GM23338 (cell line): ENCODE data around the gene RTP4. TPM values are rescaled to one million over a fixed set of nuclear protein-coding genes. Genes with fewer than 3 reads are reported as not detected.

Source experiments
- ATAC-seq: fragments of 200-7000 bp; cut with Tn5 transposase; 3 replicates; pipeline ENCODE4 v1.9.1; 2020
- DNase-seq: peaks from one replicate; pipeline ENCODE4 v3.0.0-alpha.2; 2015; ENCODE audit warnings: low spot score
- H2AFZ ChIP-seq: fragments of 200-600 bp; sonication (generic); 2 replicates; pipeline ENCODE4 v1.8.0; 2016; ENCODE audit warnings: antibody characterized with exemption, mild to moderate bottlenecking, moderate library complexity
- H3F3A ChIP-seq: fragments of 200-600 bp; sonication (generic); replicated peaks from 2 replicates; pipeline ENCODE4 v1.8.0; 2017; ENCODE audit warnings: antibody characterized with exemption, mixed run types, low read depth
- H3K27ac ChIP-seq: fragments of 200-600 bp; sonication (generic); 2 replicates; pipeline ENCODE4 v1.6.1; 2016; ENCODE audit warnings: low read depth
- H3K27me3 ChIP-seq: fragments of 200-600 bp; sonication (generic); 2 replicates; pipeline ENCODE4 v1.8.0; 2016; ENCODE audit warnings: mild to moderate bottlenecking, mixed run types, moderate library complexity; ENCODE audit not compliant: insufficient read depth
- H3K36me3 ChIP-seq: fragments of 200-600 bp; sonication (generic); 2 replicates; pipeline ENCODE4 v1.8.0; 2016; ENCODE audit warnings: mild to moderate bottlenecking; ENCODE audit not compliant: insufficient read depth
- H3K4me1 ChIP-seq: fragments of 200-600 bp; sonication (generic); 2 replicates; pipeline ENCODE4 v1.8.0; 2016; ENCODE audit warnings: mild to moderate bottlenecking, moderate library complexity; ENCODE audit not compliant: insufficient read depth
- H3K4me2 ChIP-seq: fragments of 200-600 bp; sonication (generic); 2 replicates; pipeline ENCODE4 v1.7.1; 2017; ENCODE audit warnings: mixed run types
- H3K4me3 ChIP-seq: fragments of 200-600 bp; sonication (generic); 2 replicates; pipeline ENCODE4 v1.6.1; 2016; ENCODE audit warnings: mixed run types
- H3K79me2 ChIP-seq: fragments of 200-600 bp; sonication (generic); replicated peaks from 2 replicates; pipeline ENCODE4 v1.8.0; 2017; ENCODE audit warnings: mild to moderate bottlenecking; ENCODE audit not compliant: insufficient read depth
- H3K9me2 ChIP-seq: fragments of 200-600 bp; sonication (generic); 2 replicates; pipeline ENCODE4 v1.8.0; 2017; ENCODE audit not compliant: insufficient read depth
- H4K20me1 ChIP-seq: fragments of 200-600 bp; sonication (generic); replicated peaks from 2 replicates; pipeline ENCODE4 v1.8.0; 2017; ENCODE audit warnings: mild to moderate bottlenecking; ENCODE audit not compliant: insufficient read depth
- H3K27ac Mint-ChIP-seq: 2 replicates; pipeline ENCODE4 v1.8.0; 2020; ENCODE audit warnings: inconsistent platforms, mild to moderate bottlenecking, moderate library complexity, mixed read lengths
- H3K27me3 Mint-ChIP-seq: 3 replicates; pipeline ENCODE4 v1.8.0; 2022; ENCODE audit warnings: low read depth, mild to moderate bottlenecking, moderate library complexity, mixed read lengths, inconsistent platforms; ENCODE audit not compliant: insufficient read depth, poor library complexity
- H3K36me3 Mint-ChIP-seq: 3 replicates; pipeline ENCODE4 v1.8.0; 2021; ENCODE audit warnings: low read depth, mild to moderate bottlenecking, inconsistent platforms, moderate library complexity, mixed read lengths
- H3K4me1 Mint-ChIP-seq: 3 replicates; pipeline ENCODE4 v1.8.0; 2020; ENCODE audit warnings: mild to moderate bottlenecking, inconsistent platforms, mixed read lengths
- H3K4me3 Mint-ChIP-seq: 3 replicates; pipeline ENCODE4 v1.8.0; 2021; ENCODE audit warnings: moderate library complexity, mild to moderate bottlenecking, inconsistent platforms, mixed read lengths
- H3K9me3 Mint-ChIP-seq: 3 replicates; pipeline ENCODE4 v1.8.0; 2020; ENCODE audit warnings: moderate library complexity, mild to moderate bottlenecking, inconsistent platforms, mixed read lengths
- CREB1 ChIP-seq: fragments of 250-450 bp; sonication (Bioruptor Pico); IDR thresholded peaks from 2 replicates; pipeline ENCODE4 v1.5.0; 2020; ENCODE audit warnings: low read depth, mild to moderate bottlenecking, moderate library complexity
- CTCF ChIP-seq, 2 experiments: fragments of 200-600 bp in 1 of 2; sonication (generic) in 1 of 2; conservative IDR thresholded peaks; 2 replicates each; pipeline versions ENCODE4 v1.5.1 to v1.6.1; 2016 to 2017; ENCODE audit warnings: antibody characterized with exemption in 2 of 2, low read depth in 2 of 2, mild to moderate bottlenecking in 2 of 2, moderate library complexity in 1 of 2
- ETS1 ChIP-seq: IDR thresholded peaks from 2 replicates; pipeline ENCODE4 v1.6.1; 2016; ENCODE audit warnings: antibody characterized with exemption
- EZH2 ChIP-seq: fragments of 200-600 bp; sonication (generic); IDR thresholded peaks from one replicate; pipeline ENCODE4 v1.8.0; 2017; ENCODE audit warnings: antibody characterized with exemption, mild to moderate bottlenecking, low read depth; ENCODE audit not compliant: unreplicated experiment
- EZH2phosphoT487 ChIP-seq: fragments of 200-600 bp; sonication (generic); IDR thresholded peaks from one replicate; pipeline ENCODE4 v1.8.1; 2018; ENCODE audit warnings: antibody characterized with exemption; ENCODE audit not compliant: unreplicated experiment
- JUNB ChIP-seq: IDR thresholded peaks from one replicate; pipeline ENCODE4 v1.6.1; 2016; ENCODE audit warnings: antibody characterized with exemption; ENCODE audit not compliant: unreplicated experiment
- NANOG ChIP-seq: IDR thresholded peaks from 2 replicates; pipeline ENCODE4 v1.6.1; 2016; ENCODE audit warnings: antibody characterized with exemption, borderline replicate concordance
- POLR2AphosphoS5 ChIP-seq: IDR thresholded peaks from 2 replicates; pipeline ENCODE4 v1.6.1; 2016; ENCODE audit warnings: antibody characterized with exemption, low read depth
- REST ChIP-seq: IDR thresholded peaks from one replicate; pipeline ENCODE4 v1.6.1; 2018; ENCODE audit warnings: antibody characterized with exemption; ENCODE audit not compliant: unreplicated experiment
- STAT1 ChIP-seq: IDR thresholded peaks from one replicate; pipeline ENCODE4 v1.6.1; 2016; ENCODE audit warnings: antibody characterized with exemption; ENCODE audit not compliant: unreplicated experiment
- ZNF114 ChIP-seq: fragments of 250-450 bp; sonication (Bioruptor Pico); IDR thresholded peaks from 2 replicates; pipeline ENCODE4 v1.5.0; 2020; ENCODE audit warnings: mild to moderate bottlenecking, moderate library complexity
- ZNF331 ChIP-seq: fragments of 250-450 bp; sonication (Bioruptor Pico); IDR thresholded peaks from 2 replicates; pipeline ENCODE4 v1.5.0; 2020; ENCODE audit warnings: low read depth, mild to moderate bottlenecking, moderate library complexity
- polyA plus RNA-seq: library from polyadenylated mRNA; unstranded; fragments of >200 nt; fragmentation: Nextera tagmentation; extraction: Ambion mirVana; gene quantifications from 2 replicates; pipeline ENCODE4 v1.2.1, GENCODE V29; 2016
- total RNA-seq: library from RNA; depleted of rRNA; stranded (reverse); fragments of >200 nt; shearing (Covaris generic); gene quantifications from 2 replicates; pipeline ENCODE4 v1.2.3, GENCODE V29; 2014

RTP4 gene
- total and polyA plus RNA-seq, 2 experiments from 2014 or later = not detected

- TF ChIP-seq CTCF (conservative IDR thresholded peaks at IDR 0.05; ENCODE audit: low read depth in 2 of 2) (no peak), REST (no peak), EZH2 (no peak), CREB1 (CRISPR knock-in tag) (no peak), ZNF331 (CRISPR knock-in tag) (no peak)
Observed at GRCh38 chr3:187334904-187335303, 33.3 kb upstream of the RTP4 start (continued).

- Histone ChIP-seq H3K4me2 (no peak overlapping the region), H3K4me1 (peaks cover 4% of the 10 kb centered on the region; the same call in 1 of the 2 replicates), H3F3A (no peaks in the 10 kb centered on the region), H3K4me3 (no peak overlapping the region), H3K9me2 (peaks cover 6% of the 10 kb centered on the region; the same call in 1 of the 2 replicates), H3K79me2 (no peaks in the 10 kb centered on the region), H2AFZ (no peak overlapping the region), H3K36me3 (no peaks in the 10 kb centered on the region), H3K27me3 (no peaks in the 10 kb centered on the region), H4K20me1 (no peaks in the 10 kb centered on the region), H3K27ac (no peak overlapping the region)
- ATAC-seq = no peak
- Mint-ChIP-seq H3K9me3 (no peaks in the 10 kb centered on the region), H3K4me3 (no peak overlapping the region), H3K36me3 (no peaks in the 10 kb centered on the region), H3K27me3 (peaks cover 2% of the 10 kb centered on the region), H3K27ac (no peak overlapping the region), H3K4me1 (peaks cover 9% of the 10 kb centered on the region; the same call in 2 of the 3 replicates)
- no peak for DNase-seq
- no peak for TF ChIP-seq EZH2
- no peak for TF ChIP-seq CREB1 (CRISPR knock-in tag)
- TF ChIP-seq STAT1 = no peak
- no peak for TF ChIP-seq ZNF331 (CRISPR knock-in tag)
- no peak for TF ChIP-seq ETS1
- TF ChIP-seq EZH2phosphoT487 = no peak
- no peak for TF ChIP-seq POLR2AphosphoS5
- no peak for TF ChIP-seq REST
- no peak for TF ChIP-seq JUNB
- TF ChIP-seq ZNF114 (CRISPR knock-in tag) = no peak
- no peak for TF ChIP-seq CTCF (conservative IDR thresholded peaks at IDR 0.05; ENCODE audit: low read depth in 2 of 2)
- TF ChIP-seq NANOG = no peak
Observed at GRCh38 chr3:187336322-187336721, 31.9 kb upstream of the RTP4 start.
